Measurements from ENCODE around the gene ATG10. TPM values are rescaled to one million over a fixed set of nuclear protein-coding genes. Genes with fewer than 3 reads are reported as not detected.

ATG10 gene
- total RNA-seq, 4 donors from 2014 or later = 8.4 to 10.6 TPM; not detected in 2

DNA sequence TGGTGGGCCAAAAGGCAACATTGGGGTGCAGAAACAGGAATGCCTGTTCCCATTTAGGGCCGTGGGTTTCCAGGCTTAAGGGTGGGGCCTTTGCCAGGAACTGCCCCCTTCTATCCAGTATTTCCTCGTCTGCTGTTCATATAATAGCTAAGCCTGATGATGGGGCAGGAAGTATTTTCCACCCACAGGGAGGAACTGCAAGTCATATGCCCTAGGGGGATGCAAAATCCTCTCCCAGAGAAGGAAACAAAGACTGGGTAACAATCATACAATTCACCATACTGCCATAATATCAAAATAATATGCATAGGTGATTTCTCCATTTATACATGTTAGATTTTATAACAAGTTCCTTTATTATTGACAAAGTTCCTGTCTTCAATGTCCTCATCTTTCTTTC is 326.8 kb downstream of the ATG10 start:
- no peaks in the 10 kb centered on the region for H3K9me3 ChIP-seq
- no peaks in the 10 kb centered on the region for H3K4me1 ChIP-seq
- no peaks in the 10 kb centered on the region for H3K27me3 ChIP-seq
- DNase-seq = no peak
- in situ Hi-C loops (cut with MboI; ENCODE audit: low pct_ligation_motif_present in 1 of 4, low pct_unique_long_range_greater_than_20kb in 1 of 4, low sequenced_read_pairs in 3 of 4) (no loop called here), intact Hi-C loops (cut with DNase I; ENCODE audit: low total_unique reads) (no loop called here)
- no peak overlapping the region for H3K4me3 ChIP-seq
- no peak for TF ChIP-seq CTCF (IDR thresholded peaks at IDR 0.05)
- TF ChIP-seq EP300 (IDR thresholded peaks at IDR 0.05; ENCODE audit: low read depth) = no peak
- no peak for TF ChIP-seq POLR2A (IDR thresholded peaks at IDR 0.05)
- TF ChIP-seq POLR2AphosphoS5 (IDR thresholded peaks at IDR 0.05) = no peak
- H3K27ac ChIP-seq = no peak overlapping the region
- H3K36me3 ChIP-seq = no peaks in the 10 kb centered on the region
- 50 to 57% methylated on average over 2 of the region's 2 CpGs for WGBS, 2 donors (ENCODE audit: low coverage in 1 of 2)

- intact Hi-C loops (cut with DNase I; ENCODE audit: low total_unique reads) (no loop called here), in situ Hi-C loops (cut with MboI; ENCODE audit: low pct_ligation_motif_present in 1 of 4, low pct_unique_long_range_greater_than_20kb in 1 of 4, low sequenced_read_pairs in 3 of 4) (no loop called here)
- 100% methylated on average over 1 to 3 of the region's 3 CpGs for WGBS, 2 donors (ENCODE audit: low coverage in 1 of 2)
- TF ChIP-seq CTCF (IDR thresholded peaks at IDR 0.05) = no peak
- TF ChIP-seq POLR2AphosphoS5 (IDR thresholded peaks at IDR 0.05) = no peak
- TF ChIP-seq EP300 (IDR thresholded peaks at IDR 0.05; ENCODE audit: low read depth) = no peak
- no peak for TF ChIP-seq POLR2A (IDR thresholded peaks at IDR 0.05)
- no peaks in the 10 kb centered on the region for H3K36me3 ChIP-seq
- no peaks in the 10 kb centered on the region for H3K4me1 ChIP-seq
- no peak overlapping the region for H3K4me3 ChIP-seq
- DNase-seq = no peak
- H3K27me3 ChIP-seq = no peaks in the 10 kb centered on the region
- no peaks in the 10 kb centered on the region for H3K9me3 ChIP-seq
- no peak overlapping the region for H3K27ac ChIP-seq
These were observed 329.4 kb downstream of the ATG10 start for GRCh38 chr5:82301190-82301589.

Small RNA genes within 50 kb of the gene (small RNA-seq; reads per million reads assigned to genes)
- gene AC010598.1 (0 reads per million in 4 donors), gene RN7SL378P (0 reads per million in 4 donors)

Other genes with a start within 250 kb of the ATG10 start
- gene SSBP2, start 220.9 kb upstream of the ATG10 start, total RNA-seq = 10 to 100 TPM; 22.8 to 50.4 (median 34.4) TPM

Data from transverse colon (tissue), 4 donors.